Neural cell (in vitro differentiated cells): Measurements from ENCODE around the gene GUCA1C. TPM values are rescaled to one million over a fixed set of nuclear protein-coding genes. Genes with fewer than 3 reads are reported as not detected.

ENCODE experiments used
- H2AFZ ChIP-seq: fragments of 200-600, 300-800 bp; sonication (generic), shearing (Covaris generic); 2 replicates; pipeline ENCODE4 v1.6.0; 2014; ENCODE audit warnings: low read depth, mild to moderate bottlenecking, antibody characterized with exemption, low read length, moderate library complexity
- H3F3A ChIP-seq: fragments of 200-600 bp; shearing (Covaris generic); 2 replicates; pipeline ENCODE4 v1.6.1; 2016; ENCODE audit warnings: mild to moderate bottlenecking, moderate library complexity, mixed read lengths, antibody characterized with exemption, low read length; ENCODE audit not compliant: insufficient read depth, poor library complexity, severe bottlenecking
- H3K27ac ChIP-seq: fragments of 200-600, 300-800 bp; sonication (generic), shearing (Covaris generic); 2 replicates; pipeline ENCODE4 v1.5.1; 2014; ENCODE audit warnings: mild to moderate bottlenecking, low read length, moderate library complexity
- H3K27me3 ChIP-seq: fragments of 300-800, 200-600 bp; sonication (generic), shearing (Covaris generic); 2 replicates; pipeline ENCODE4 v1.6.0; 2014; ENCODE audit warnings: mild to moderate bottlenecking, low read depth, low read length, moderate library complexity; ENCODE audit not compliant: insufficient read depth
- H3K36me3 ChIP-seq: fragments of 300-800, 200-600 bp; sonication (generic), shearing (Covaris generic); 2 replicates; pipeline ENCODE4 v1.5.1; 2014; ENCODE audit warnings: mild to moderate bottlenecking, antibody characterized with exemption, low read length, moderate library complexity; ENCODE audit not compliant: insufficient read depth
- H3K4me2 ChIP-seq: fragments of 300-800, 200-600 bp; sonication (generic), shearing (Covaris generic); 2 replicates; pipeline ENCODE4 v1.6.0; 2014; ENCODE audit warnings: mild to moderate bottlenecking, low read length
- H3K4me3 ChIP-seq: fragments of 300-800, 200-600 bp; sonication (generic), shearing (Covaris generic); 2 replicates; pipeline ENCODE4 v1.5.1; 2014; ENCODE audit warnings: mild to moderate bottlenecking, low read length, moderate library complexity
- H3K79me2 ChIP-seq: fragments of 200-600 bp; shearing (Covaris generic); replicated peaks from 2 replicates; pipeline ENCODE4 v1.6.0; 2014; ENCODE audit warnings: mild to moderate bottlenecking, low read length, moderate library complexity; ENCODE audit not compliant: insufficient read depth
- H3K9ac ChIP-seq: fragments of 300-800, 200-600 bp; sonication (generic), shearing (Covaris generic); 2 replicates; pipeline ENCODE4 v1.6.1; 2016; ENCODE audit warnings: mild to moderate bottlenecking, low read length, mixed read lengths
- H3K9me2 ChIP-seq: fragments of 200-600 bp; shearing (Covaris generic); 2 replicates; pipeline ENCODE4 v1.6.1; 2016; ENCODE audit warnings: mild to moderate bottlenecking, low read length, mixed read lengths; ENCODE audit not compliant: insufficient read depth
- H3K9me3 ChIP-seq: fragments of 200-600, 300-800 bp; sonication (generic), shearing (Covaris generic); 2 replicates; pipeline ENCODE4 v1.6.1; 2016; ENCODE audit warnings: mild to moderate bottlenecking, mixed run types, low read length, moderate library complexity, mixed read lengths
- H4K20me1 ChIP-seq: fragments of 200-600 bp; shearing (Covaris generic); 2 replicates; pipeline ENCODE4 v1.6.1; 2016; ENCODE audit warnings: mild to moderate bottlenecking, mixed run types; ENCODE audit not compliant: insufficient read depth
- CTCF ChIP-seq: fragments of 450-650 bp; IDR thresholded peaks from 2 replicates; pipeline ENCODE4 v1.5.1; 2014; ENCODE audit warnings: antibody characterized with exemption, mild to moderate bottlenecking, moderate library complexity; ENCODE audit not compliant: poor library complexity, severe bottlenecking
- EP300 ChIP-seq: fragments of 450-650 bp; conservative IDR thresholded peaks from 2 replicates; pipeline ENCODE4 v1.6.1; 2014; ENCODE audit warnings: antibody characterized with exemption, mild to moderate bottlenecking, moderate library complexity; ENCODE audit not compliant: poor library complexity, severe bottlenecking
- EZH2 ChIP-seq: fragments of 200-600, 300-800 bp; shearing (Covaris generic), sonication (generic); IDR thresholded peaks from 2 replicates; pipeline ENCODE4 v1.6.1; 2014; ENCODE audit warnings: antibody characterized with exemption, low read length, borderline replicate concordance, mild to moderate bottlenecking; ENCODE audit not compliant: insufficient read depth, poor library complexity, severe bottlenecking
- MXI1 ChIP-seq: fragments of 450-650 bp; conservative IDR thresholded peaks from 2 replicates; pipeline ENCODE4 v1.6.1; 2014; ENCODE audit warnings: antibody characterized with exemption, mild to moderate bottlenecking; ENCODE audit not compliant: poor library complexity, severe bottlenecking
- POLR2AphosphoS5 ChIP-seq: IDR thresholded peaks from 2 replicates; pipeline ENCODE4 v1.6.1; 2012
- RAD21 ChIP-seq: fragments of 450-650 bp; conservative IDR thresholded peaks from 2 replicates; pipeline ENCODE4 v1.6.1; 2014; ENCODE audit warnings: antibody characterized with exemption, mild to moderate bottlenecking, moderate library complexity
- REST ChIP-seq: IDR thresholded peaks from 2 replicates; pipeline ENCODE4 v1.6.1; 2012; ENCODE audit warnings: borderline replicate concordance
- SMC3 ChIP-seq: fragments of 450-650 bp; conservative IDR thresholded peaks from 2 replicates; pipeline ENCODE4 v1.6.1; 2014; ENCODE audit warnings: antibody characterized with exemption, mild to moderate bottlenecking, moderate library complexity; ENCODE audit not compliant: poor library complexity
- TAF1 ChIP-seq: IDR thresholded peaks from 2 replicates; pipeline ENCODE4 v1.6.1; 2012; ENCODE audit warnings: low read depth
- polyA plus RNA-seq: library from polyadenylated mRNA; depleted of rRNA; stranded (reverse); fragments of >200 nt; gene quantifications from 2 replicates; pipeline ENCODE4 v1.2.3, GENCODE V29; 2014

Gene GUCA1C
- polyA plus RNA-seq, 1 donor from 2014 or later: not detected

GRCh38 chr3:108879915-108880314 is 73.8 kb downstream of the GUCA1C start:
- Histone ChIP-seq H3K9me2 (no peaks in the 10 kb centered on the region), H4K20me1 (no peaks in the 10 kb centered on the region), H3K27ac (no peak overlapping the region), H3K79me2 (no peaks in the 10 kb centered on the region), H3K9ac (no peak overlapping the region), H3K4me2 (no peak overlapping the region), H3K9me3 (no peaks in the 10 kb centered on the region), H2AFZ (no peak overlapping the region), H3K4me3 (no peak overlapping the region), H3K36me3 (no peaks in the 10 kb centered on the region), H3F3A (no peaks in the 10 kb centered on the region), H3K27me3 (no peaks in the 10 kb centered on the region)
- no peak for TF ChIP-seq POLR2AphosphoS5
- no peak for TF ChIP-seq TAF1
- no peak for TF ChIP-seq EP300
- no peak for TF ChIP-seq RAD21
- no peak for TF ChIP-seq SMC3
- TF ChIP-seq REST: no peak
- no peak for TF ChIP-seq CTCF
- TF ChIP-seq MXI1: no peak
- TF ChIP-seq EZH2: no peak

- Histone ChIP-seq H3K4me3 (no peak overlapping the region), H3K4me2 (no peak overlapping the region), H3K27me3 (no peaks in the 10 kb centered on the region), H4K20me1 (no peaks in the 10 kb centered on the region), H3K9me2 (no peaks in the 10 kb centered on the region), H3K36me3 (no peaks in the 10 kb centered on the region), H3K27ac (no peak overlapping the region), H3F3A (no peaks in the 10 kb centered on the region), H3K9me3 (no peaks in the 10 kb centered on the region), H3K9ac (no peak overlapping the region), H2AFZ (no peak overlapping the region), H3K79me2 (no peaks in the 10 kb centered on the region)
- TF ChIP-seq EZH2 (no peak), RAD21 (no peak), EP300 (no peak), SMC3 (no peak), POLR2AphosphoS5 (no peak), TAF1 (no peak), MXI1 (no peak), CTCF (no peak), REST (no peak)
Observed at GRCh38 chr3:108877901-108878300, 75.8 kb downstream of the GUCA1C start.
